A673 (cell line): ENCODE results near the gene MOCS1. TPM values are rescaled to one million over a fixed set of nuclear protein-coding genes. Genes with fewer than 3 reads are reported as not detected.

ENCODE experiments used
- BruUV-seq: library from RNA; stranded (reverse); fragments of 400-500 nt; replicated peaks from 2 replicates; lab custom pipeline; 2021; lab: Mats Ljungman, UMichigan
- CTCF ChIA-PET: fragments of 300-600 bp; sonication (Branson Sonifier 250); formaldehyde crosslinking; loops from one replicate; lab custom pipeline; 2022; ENCODE audit warnings: antibody characterized with exemption; lab: Charles Lee
- POLR2A ChIA-PET: fragments of 300-600 bp; sonication (Branson Sonifier 250); formaldehyde crosslinking; loops from one replicate; lab custom pipeline; 2022; ENCODE audit warnings: antibody characterized with exemption; ENCODE audit not compliant: low non-redundant PET; lab: Charles Lee
- DNase-seq: peaks from one replicate; pipeline ENCODE4 v3.0.0-alpha.2; 2015; ENCODE audit warnings: low spot score
- H3K27ac ChIP-seq: fragments of 200-600 bp; sonication (generic); 2 replicates; pipeline ENCODE4 v1.5.1; 2016; ENCODE audit warnings: mixed run types, low read depth, mild to moderate bottlenecking, mixed read lengths, antibody characterized with exemption, low read length; ENCODE audit not compliant: poor library complexity, severe bottlenecking
- H3K27me3 ChIP-seq: fragments of 200-600 bp; sonication (generic); replicated peaks from 2 replicates; pipeline ENCODE4 v1.6.1; 2017; ENCODE audit warnings: mixed run types, low read depth, mild to moderate bottlenecking, mixed read lengths, antibody characterized with exemption, low read length; ENCODE audit not compliant: insufficient read depth, poor library complexity
- H3K36me3 ChIP-seq: fragments of 200-600 bp; sonication (generic); 2 replicates; pipeline ENCODE4 v1.6.1; 2016; ENCODE audit warnings: mixed run types, mild to moderate bottlenecking, mixed read lengths, antibody characterized with exemption, low read length; ENCODE audit not compliant: insufficient read depth, poor library complexity, severe bottlenecking
- H3K4me1 ChIP-seq: fragments of 200-600 bp; sonication (generic); 2 replicates; pipeline ENCODE4 v1.6.1; 2017; ENCODE audit warnings: mixed run types, mild to moderate bottlenecking, mixed read lengths, antibody characterized with exemption, low read length; ENCODE audit not compliant: insufficient read depth, poor library complexity, severe bottlenecking
- H3K4me3 ChIP-seq: fragments of 200-600 bp; sonication (generic); 2 replicates; pipeline ENCODE4 v1.5.1; 2016; ENCODE audit warnings: low read depth, mixed run types, mild to moderate bottlenecking, mixed read lengths, low read length; ENCODE audit not compliant: poor library complexity, severe bottlenecking
- H3K9me3 ChIP-seq: fragments of 200-600 bp; sonication (generic); 2 replicates; pipeline ENCODE4 v1.6.1; 2016; ENCODE audit warnings: mixed run types, low read depth, mild to moderate bottlenecking, mixed read lengths, antibody characterized with exemption, low read length; ENCODE audit not compliant: poor library complexity, severe bottlenecking
- EZH2 ChIP-seq: fragments of 200-600 bp; sonication (generic); IDR thresholded peaks from 2 replicates; pipeline ENCODE4 v1.6.1; 2017; ENCODE audit warnings: borderline replicate concordance, low read depth, mild to moderate bottlenecking, mixed read lengths, antibody characterized with exemption, low read length; ENCODE audit not compliant: poor library complexity, severe bottlenecking
- intact Hi-C: fragments of 100-400 bp; cut with micrococcal nuclease; formaldehyde crosslinking; loops from one replicate; pipeline ENCODE4 v1.10.0; 2022; ENCODE audit not compliant: unreplicated experiment
- total RNA-seq: library from RNA; stranded (reverse); gene quantifications from 2 replicates; pipeline ENCODE4 v1.2.3, GENCODE V29; 2021
- TF ChIP-seq, protein P1 (sequence below): fragments of 300-800, 200-600 bp; sonication (generic); conservative IDR thresholded peaks from 2 replicates; pipeline ENCODE4 v1.5.1; 2017; ENCODE audit warnings: low read depth, mild to moderate bottlenecking, antibody characterized with exemption, low read length, moderate library complexity, mixed read lengths

MOCS1 gene
- total RNA-seq, 1 experiment from 2014 or later: 2.5 TPM

DNA sequence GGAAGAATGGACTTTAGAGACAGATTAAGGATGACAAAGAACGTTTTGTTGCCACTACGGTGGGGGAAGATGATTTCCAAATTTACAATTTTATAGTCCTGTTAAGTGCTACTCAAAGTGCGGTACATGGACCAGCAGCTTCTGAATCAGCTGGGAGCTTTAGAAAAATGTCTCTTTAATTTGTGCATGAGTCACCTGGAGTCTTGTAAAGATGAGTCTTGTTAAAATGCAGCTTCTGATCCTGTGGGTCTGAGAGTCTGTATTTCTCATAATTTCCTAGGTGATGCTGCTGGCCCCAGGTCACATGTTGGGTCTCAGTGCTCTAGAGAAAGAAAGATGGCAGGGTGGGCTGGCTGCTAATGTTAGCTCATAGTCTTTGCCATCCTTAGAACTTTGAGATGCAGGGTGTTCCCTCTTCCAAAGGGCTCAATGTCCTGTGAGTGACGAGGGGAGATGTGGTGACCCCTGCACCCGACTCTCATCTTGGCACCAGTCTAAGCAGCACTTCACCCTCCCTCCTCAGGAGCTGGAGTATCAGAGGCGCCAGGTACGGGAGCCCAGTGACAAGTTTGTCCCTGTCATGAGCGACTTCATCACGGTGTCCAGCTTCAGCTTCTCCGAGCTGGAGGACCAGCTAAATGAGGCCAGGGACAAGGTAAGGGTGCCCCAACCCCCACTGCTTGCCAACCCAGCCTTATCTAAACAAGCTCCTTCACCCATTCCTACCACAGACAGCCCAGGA lies 34.5 kb downstream of the MOCS1 start:
- no peak for DNase-seq
- TF ChIP-seq EZH2: no peak
- TF ChIP-seq, protein P1, sequence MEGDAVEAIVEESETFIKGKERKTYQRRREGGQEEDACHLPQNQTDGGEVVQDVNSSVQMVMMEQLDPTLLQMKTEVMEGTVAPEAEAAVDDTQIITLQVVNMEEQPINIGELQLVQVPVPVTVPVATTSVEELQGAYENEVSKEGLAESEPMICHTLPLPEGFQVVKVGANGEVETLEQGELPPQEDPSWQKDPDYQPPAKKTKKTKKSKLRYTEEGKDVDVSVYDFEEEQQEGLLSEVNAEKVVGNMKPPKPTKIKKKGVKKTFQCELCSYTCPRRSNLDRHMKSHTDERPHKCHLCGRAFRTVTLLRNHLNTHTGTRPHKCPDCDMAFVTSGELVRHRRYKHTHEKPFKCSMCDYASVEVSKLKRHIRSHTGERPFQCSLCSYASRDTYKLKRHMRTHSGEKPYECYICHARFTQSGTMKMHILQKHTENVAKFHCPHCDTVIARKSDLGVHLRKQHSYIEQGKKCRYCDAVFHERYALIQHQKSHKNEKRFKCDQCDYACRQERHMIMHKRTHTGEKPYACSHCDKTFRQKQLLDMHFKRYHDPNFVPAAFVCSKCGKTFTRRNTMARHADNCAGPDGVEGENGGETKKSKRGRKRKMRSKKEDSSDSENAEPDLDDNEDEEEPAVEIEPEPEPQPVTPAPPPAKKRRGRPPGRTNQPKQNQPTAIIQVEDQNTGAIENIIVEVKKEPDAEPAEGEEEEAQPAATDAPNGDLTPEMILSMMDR: no peak
- Histone ChIP-seq H3K4me3 (no peak overlapping the region), H3K27me3 (no peaks in the 10 kb centered on the region), H3K36me3 (no peaks in the 10 kb centered on the region), H3K9me3 (no peaks in the 10 kb centered on the region), H3K27ac (no peak overlapping the region), H3K4me1 (no peaks in the 10 kb centered on the region)
- POLR2A ChIA-PET: no interaction called here
- no TSS peak for BruUV-seq
- intact Hi-C loops: no loop called here
- CTCF ChIA-PET: no interaction called here

GRCh38 chr6:39898625-39899024 lies 35.6 kb downstream of the MOCS1 start:
- intact Hi-C loops: no loop called here

DNA sequence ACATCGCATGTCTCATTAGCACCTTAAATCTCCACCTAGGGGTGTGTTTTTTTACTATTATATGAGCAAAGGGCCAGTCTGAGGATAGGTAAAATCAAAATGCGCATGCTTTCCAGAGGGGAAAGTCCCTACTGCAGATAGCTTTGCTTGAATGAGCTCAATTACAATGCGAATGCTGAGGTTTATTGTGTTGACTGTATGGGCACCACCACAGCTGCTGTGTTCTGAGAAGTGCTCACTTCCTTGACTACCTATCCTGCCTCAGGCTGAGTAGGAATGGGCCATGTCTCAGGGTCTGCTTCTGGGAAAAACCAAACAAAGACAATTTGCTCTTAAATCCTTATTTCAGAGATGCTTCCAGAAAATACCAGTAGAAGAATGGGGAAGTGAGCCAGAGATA lies 36.6 kb downstream of the MOCS1 start:
- Histone ChIP-seq H3K9me3 (no peaks in the 10 kb centered on the region), H3K27ac (no peak overlapping the region), H3K4me3 (no peak overlapping the region), H3K4me1 (no peaks in the 10 kb centered on the region), H3K27me3 (no peaks in the 10 kb centered on the region), H3K36me3 (no peaks in the 10 kb centered on the region)
- intact Hi-C loops: no loop called here
- ChIA-PET CTCF (no interaction called here), POLR2A (no interaction called here)
- TF ChIP-seq, protein P1: no peak
- TF ChIP-seq EZH2: no peak
- no TSS peak for BruUV-seq
- DNase-seq: no peak

More at GRCh38 chr6:39898625-39899024, 35.6 kb downstream of the MOCS1 start:
- DNase-seq: no peak
- no peaks in the 10 kb centered on the region for H3K9me3 ChIP-seq
- TF ChIP-seq EZH2: no peak
- TF ChIP-seq, protein P1: no peak
- no peaks in the 10 kb centered on the region for H3K27me3 ChIP-seq
- H3K4me3 ChIP-seq: no peak overlapping the region
- H3K36me3 ChIP-seq: no peaks in the 10 kb centered on the region
- no TSS peak for BruUV-seq
- H3K4me1 ChIP-seq: no peaks in the 10 kb centered on the region
- no peak overlapping the region for H3K27ac ChIP-seq
- CTCF ChIA-PET: no interaction called here
- POLR2A ChIA-PET: no interaction called here
